Measurements from ENCODE around the gene ANKRD61.

Gene ANKRD61

DNA sequence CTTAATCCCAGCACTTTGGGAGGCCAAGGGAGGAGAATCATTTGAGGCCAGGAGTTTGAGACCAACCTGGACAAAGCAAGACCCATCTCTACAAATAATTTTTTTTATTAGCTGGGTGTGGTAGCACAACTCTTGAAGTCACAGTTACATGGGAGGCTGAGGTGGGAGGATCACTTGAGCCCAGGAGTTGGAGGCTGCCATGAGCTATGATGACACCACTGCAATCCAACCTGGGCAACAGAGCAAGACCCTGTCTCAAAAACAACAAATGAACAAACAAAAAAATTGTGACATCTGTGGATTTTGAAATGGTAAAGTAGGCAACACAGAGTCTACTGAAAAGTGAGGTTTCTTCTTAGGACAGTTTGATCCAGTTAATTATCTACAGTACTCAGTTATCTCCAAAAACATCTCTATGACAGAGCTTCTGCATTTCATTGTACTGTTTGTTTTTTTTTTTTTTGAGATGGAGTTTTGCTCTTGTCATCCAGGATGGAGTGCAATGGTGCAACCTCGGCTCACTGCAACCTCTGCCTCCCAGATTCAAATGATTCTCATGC lies 3.3 kb upstream of the ANKRD61 start:
- TF ChIP-seq ARNT (IDR thresholded peaks at IDR 0.05) (no peak), CTBP1 (IDR thresholded peaks at IDR 0.05; ENCODE audit: borderline replicate concordance) (no peak), ELF4 (IDR thresholded peaks at IDR 0.05) (no peak), FOXM1 (IDR thresholded peaks at IDR 0.05; ENCODE audit: borderline replicate concordance) (no peak), FOXA1 (IDR thresholded peaks at IDR 0.05) (no peak), NFRKB (IDR thresholded peaks at IDR 0.05) (no peak), ZNF384 (IDR thresholded peaks at IDR 0.05) (no peak)
- TF ChIP-seq, protein P1, sequence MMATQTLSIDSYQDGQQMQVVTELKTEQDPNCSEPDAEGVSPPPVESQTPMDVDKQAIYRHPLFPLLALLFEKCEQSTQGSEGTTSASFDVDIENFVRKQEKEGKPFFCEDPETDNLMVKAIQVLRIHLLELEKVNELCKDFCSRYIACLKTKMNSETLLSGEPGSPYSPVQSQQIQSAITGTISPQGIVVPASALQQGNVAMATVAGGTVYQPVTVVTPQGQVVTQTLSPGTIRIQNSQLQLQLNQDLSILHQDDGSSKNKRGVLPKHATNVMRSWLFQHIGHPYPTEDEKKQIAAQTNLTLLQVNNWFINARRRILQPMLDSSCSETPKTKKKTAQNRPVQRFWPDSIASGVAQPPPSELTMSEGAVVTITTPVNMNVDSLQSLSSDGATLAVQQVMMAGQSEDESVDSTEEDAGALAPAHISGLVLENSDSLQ (IDR thresholded peaks at IDR 0.05): no peak
- ChIA-PET POLR2A (no interaction called here), CTCF (no interaction called here)
- no peak for DNase-seq (ENCODE audit: extremely low spot score)

DNA sequence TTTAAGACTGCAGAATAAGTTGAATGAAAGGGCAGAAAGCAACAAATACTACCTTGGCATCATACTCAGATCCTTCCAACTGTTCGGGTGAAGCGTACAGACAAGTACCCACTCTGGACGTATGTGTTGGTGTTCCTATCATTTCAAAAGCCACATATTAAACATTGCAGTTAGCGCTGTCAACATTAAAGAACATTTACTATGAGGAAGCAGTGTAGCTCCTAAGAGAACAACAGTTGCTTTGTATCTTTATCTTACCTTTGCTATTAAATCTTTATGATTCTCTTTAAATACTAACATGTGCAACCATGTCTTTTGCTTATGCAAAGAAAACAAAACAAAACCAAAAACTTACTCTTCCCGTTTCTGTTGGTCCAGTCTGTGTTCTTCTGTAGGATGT lies 2.6 kb upstream of the ANKRD61 start:
- TF ChIP-seq FOXA1 (IDR thresholded peaks at IDR 0.05) (no peak), ZNF384 (IDR thresholded peaks at IDR 0.05) (no peak), ARNT (IDR thresholded peaks at IDR 0.05) (no peak), SP1 (IDR thresholded peaks at IDR 0.05) (no peak), L3MBTL2 (conservative IDR thresholded peaks at IDR 0.05) (no peak), CTBP1 (IDR thresholded peaks at IDR 0.05; ENCODE audit: borderline replicate concordance) (no peak), NFRKB (IDR thresholded peaks at IDR 0.05) (no peak), ELF4 (IDR thresholded peaks at IDR 0.05) (no peak)
- ChIA-PET POLR2A (no interaction called here), CTCF (no interaction called here)
- no peak for DNase-seq (ENCODE audit: extremely low spot score)

DNA sequence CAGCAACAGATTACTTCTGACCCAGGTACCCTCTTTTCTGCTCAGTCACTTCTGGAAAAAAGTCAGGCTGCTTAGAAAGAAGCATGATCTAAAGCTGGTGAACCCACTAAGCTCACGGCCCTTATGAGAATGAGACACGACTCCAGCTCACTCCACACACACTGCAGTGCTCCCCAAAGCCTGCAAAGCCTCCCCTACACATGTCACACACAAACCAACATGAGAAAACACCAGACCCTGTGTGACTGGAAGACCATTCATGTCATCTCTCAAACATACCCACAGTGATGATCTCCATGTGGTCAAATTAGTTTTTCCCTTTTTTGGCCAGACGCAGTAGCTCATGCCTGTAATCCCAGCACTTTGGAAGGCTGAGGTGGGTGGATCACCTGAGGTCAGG lies 391 bp downstream of the ANKRD61 start:
- ChIA-PET CTCF (no interaction called here), POLR2A (interaction anchor here (0.9 kb wide), 1 partner anchor 25 kb away, joined by 3 read pairs; no protein-coding TSS in a partner anchor)
- DNase-seq (ENCODE audit: extremely low spot score): no peak
- no peak for TF ChIP-seq L3MBTL2 (conservative IDR thresholded peaks at IDR 0.05)
- TF ChIP-seq FOXK2 (IDR thresholded peaks at IDR 0.05): no peak
- TF ChIP-seq TARDBP (IDR thresholded peaks at IDR 0.05): no peak
- TF ChIP-seq BHLHE40 (IDR thresholded peaks at IDR 0.05; ENCODE audit: borderline replicate concordance): no peak
- no peak for TF ChIP-seq FOXM1 (IDR thresholded peaks at IDR 0.05; ENCODE audit: borderline replicate concordance)
- TF ChIP-seq NFRKB (IDR thresholded peaks at IDR 0.05): no peak
- TF ChIP-seq ELF4 (IDR thresholded peaks at IDR 0.05): no peak
- no peak for TF ChIP-seq SUZ12 (IDR thresholded peaks at IDR 0.05)
- TF ChIP-seq ARNT (IDR thresholded peaks at IDR 0.05): no peak
- TF ChIP-seq HDGF (IDR thresholded peaks at IDR 0.05; ENCODE audit: borderline replicate concordance): no peak
- TF ChIP-seq LEF1 (IDR thresholded peaks at IDR 0.05; ENCODE audit: borderline replicate concordance): no peak
- no peak for TF ChIP-seq FOXA1 (IDR thresholded peaks at IDR 0.05)

DNA sequence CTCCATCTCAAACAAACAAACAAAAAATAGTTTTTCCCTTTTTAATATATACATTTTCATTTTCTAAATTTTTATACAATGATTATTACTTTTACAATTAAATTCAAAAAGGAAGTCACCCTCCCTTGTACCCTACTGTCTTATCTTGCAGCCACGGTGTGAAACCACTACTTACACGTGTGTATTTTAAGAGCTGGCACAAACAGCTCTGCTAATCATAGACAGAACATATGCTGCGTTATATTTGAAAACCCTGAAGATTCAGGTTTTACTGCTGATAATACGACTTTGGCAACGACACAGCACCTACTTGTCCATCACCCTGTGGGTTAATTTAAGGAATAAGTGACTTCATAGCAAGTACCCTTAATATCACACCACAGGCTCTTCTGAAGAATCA lies 991 bp downstream of the ANKRD61 start:
- POLR2A ChIA-PET: interaction anchor here (0.9 kb wide), 1 partner anchor 24 kb away, joined by 3 read pairs; no protein-coding TSS in a partner anchor
- CTCF ChIA-PET: no interaction called here
- no peak for TF ChIP-seq TARDBP (IDR thresholded peaks at IDR 0.05)
- no peak for TF ChIP-seq ARNT (IDR thresholded peaks at IDR 0.05)
- no peak for TF ChIP-seq CTBP1 (IDR thresholded peaks at IDR 0.05; ENCODE audit: borderline replicate concordance)
- TF ChIP-seq LEF1 (IDR thresholded peaks at IDR 0.05; ENCODE audit: borderline replicate concordance): no peak
- no peak for TF ChIP-seq FOXK2 (IDR thresholded peaks at IDR 0.05)
- TF ChIP-seq L3MBTL2 (conservative IDR thresholded peaks at IDR 0.05): no peak
- no peak for TF ChIP-seq SP1 (IDR thresholded peaks at IDR 0.05)
- TF ChIP-seq FOXA1 (IDR thresholded peaks at IDR 0.05): no peak
- TF ChIP-seq HDGF (IDR thresholded peaks at IDR 0.05; ENCODE audit: borderline replicate concordance): no peak
- TF ChIP-seq, protein P1 (IDR thresholded peaks at IDR 0.05): no peak
- no peak for TF ChIP-seq BHLHE40 (IDR thresholded peaks at IDR 0.05; ENCODE audit: borderline replicate concordance)
- no peak for DNase-seq (ENCODE audit: extremely low spot score)

DNA sequence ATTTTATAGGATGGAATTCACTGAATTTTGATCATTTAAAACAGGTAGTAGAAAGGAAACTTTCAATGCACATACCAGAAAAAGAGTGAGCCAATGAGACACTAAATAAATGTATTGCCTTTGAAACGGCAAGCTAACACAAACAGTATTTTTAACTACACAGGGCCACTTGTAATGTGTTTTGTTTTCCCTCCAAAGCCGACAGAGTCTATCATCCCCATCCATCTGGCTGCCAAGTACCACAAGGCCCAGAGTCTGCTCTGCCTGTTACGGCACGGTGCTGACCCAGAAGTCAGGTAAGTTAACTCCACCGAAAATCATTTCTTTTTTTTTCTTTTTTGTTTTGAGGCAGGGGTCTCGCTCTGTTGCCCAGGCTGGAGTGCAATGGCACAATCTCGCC lies 1.5 kb downstream of the ANKRD61 start:
- POLR2A ChIA-PET: interaction anchor here (0.9 kb wide), 1 partner anchor 24 kb away, joined by 3 read pairs; no protein-coding TSS in a partner anchor
- TF ChIP-seq FOXK2 (IDR thresholded peaks at IDR 0.05) (no peak), FOXM1 (IDR thresholded peaks at IDR 0.05; ENCODE audit: borderline replicate concordance) (no peak), LEF1 (IDR thresholded peaks at IDR 0.05; ENCODE audit: borderline replicate concordance) (no peak), ZNF384 (IDR thresholded peaks at IDR 0.05) (no peak), ELF4 (IDR thresholded peaks at IDR 0.05) (no peak)
- TF ChIP-seq, protein P1 (IDR thresholded peaks at IDR 0.05): no peak
- CTCF ChIA-PET: no interaction called here
- no peak for DNase-seq (ENCODE audit: extremely low spot score)

DNA sequence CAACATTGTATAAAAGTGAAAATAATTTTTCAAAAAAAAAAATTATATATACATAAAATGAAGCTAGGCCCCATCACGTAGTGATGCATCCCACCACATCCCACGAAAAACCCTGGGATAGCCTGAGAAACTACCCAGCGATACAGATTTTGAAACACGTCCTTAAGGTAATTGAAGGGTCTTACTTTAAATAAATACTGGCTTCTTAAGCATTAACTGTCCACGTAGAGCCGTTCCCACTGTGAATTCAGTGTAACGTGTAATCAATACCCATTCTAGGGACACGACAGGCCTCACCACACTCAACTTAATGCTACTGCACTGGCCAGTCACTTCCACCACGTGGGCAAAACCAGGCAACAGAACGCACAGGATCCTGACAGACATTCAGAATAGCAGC lies 4.0 kb downstream of the ANKRD61 start:
- no peak for DNase-seq (ENCODE audit: extremely low spot score)
- ChIA-PET CTCF (no interaction called here), POLR2A (no interaction called here)
- TF ChIP-seq BHLHE40 (IDR thresholded peaks at IDR 0.05; ENCODE audit: borderline replicate concordance) (no peak), TARDBP (IDR thresholded peaks at IDR 0.05) (no peak), ELF4 (IDR thresholded peaks at IDR 0.05) (no peak), CTBP1 (IDR thresholded peaks at IDR 0.05; ENCODE audit: borderline replicate concordance) (no peak)

DNA sequence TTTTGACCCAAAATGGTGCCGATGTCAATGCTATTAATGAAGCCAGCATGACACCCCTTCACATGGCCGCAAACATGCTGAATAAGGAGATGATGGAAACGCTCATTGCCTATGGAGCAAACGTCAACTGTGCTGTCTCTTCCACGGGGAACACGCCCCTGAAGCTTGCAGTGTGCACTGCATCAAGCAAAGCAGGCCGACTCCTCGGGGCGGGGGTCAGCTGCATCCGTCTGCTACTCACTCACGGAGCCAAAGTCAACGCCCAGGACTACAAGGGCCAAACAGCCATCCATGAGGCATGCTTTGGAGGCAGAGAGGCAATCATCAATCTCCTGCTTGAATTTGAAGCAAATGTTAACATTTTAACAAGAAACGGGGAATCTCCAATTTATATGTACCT lies 4.5 kb downstream of the ANKRD61 start:
- no peak for TF ChIP-seq SP1 (IDR thresholded peaks at IDR 0.05)
- TF ChIP-seq SUZ12 (IDR thresholded peaks at IDR 0.05): no peak
- no peak for TF ChIP-seq NFRKB (IDR thresholded peaks at IDR 0.05)
- no peak for TF ChIP-seq LEF1 (IDR thresholded peaks at IDR 0.05; ENCODE audit: borderline replicate concordance)
- TF ChIP-seq ZNF384 (IDR thresholded peaks at IDR 0.05): no peak
- TF ChIP-seq ELF4 (IDR thresholded peaks at IDR 0.05): no peak
- TF ChIP-seq TARDBP (IDR thresholded peaks at IDR 0.05): no peak
- TF ChIP-seq FOXM1 (IDR thresholded peaks at IDR 0.05; ENCODE audit: borderline replicate concordance): no peak
- TF ChIP-seq HDGF (IDR thresholded peaks at IDR 0.05; ENCODE audit: borderline replicate concordance): no peak
- TF ChIP-seq BHLHE40 (IDR thresholded peaks at IDR 0.05; ENCODE audit: borderline replicate concordance): no peak
- ChIA-PET POLR2A (no interaction called here), CTCF (no interaction called here)
- DNase-seq (ENCODE audit: extremely low spot score): no peak

Measured in HEK293T (cell line).